Measurements from ENCODE around the gene THBS3.

The THBS3 gene

GRCh38 chr1:155196893-155197638 lies 10.6 kb downstream of the THBS3 start:
- TF ChIP-seq GATA3 (IDR thresholded peaks at IDR 0.05; ENCODE audit: low read depth, low read length) (no peak), GATA2 (IDR thresholded peaks at IDR 0.05; ENCODE audit: low read depth, low read length) (no peak)

- TF ChIP-seq GATA2 (IDR thresholded peaks at IDR 0.05; ENCODE audit: low read depth, low read length) (no peak), GATA3 (IDR thresholded peaks at IDR 0.05; ENCODE audit: low read depth, low read length) (no peak)
These were observed 11.4 kb downstream of the THBS3 start for GRCh38 chr1:155196103-155196892.

- TF ChIP-seq GATA2 (IDR thresholded peaks at IDR 0.05; ENCODE audit: low read depth, low read length), result no peak
- no peak for TF ChIP-seq GATA3 (IDR thresholded peaks at IDR 0.05; ENCODE audit: low read depth, low read length)
These were observed 12.2 kb downstream of the THBS3 start for GRCh38 chr1:155195201-155196102.

- TF ChIP-seq GATA2 (IDR thresholded peaks at IDR 0.05; ENCODE audit: low read depth, low read length) (no peak), GATA3 (IDR thresholded peaks at IDR 0.05; ENCODE audit: low read depth, low read length) (no peak)
These were observed 14.3 kb downstream of the THBS3 start for GRCh38 chr1:155193275-155193990.

GRCh38 chr1:155192346-155193274 lies 15.1 kb downstream of the THBS3 start:
- TF ChIP-seq GATA2 (IDR thresholded peaks at IDR 0.05; ENCODE audit: low read depth, low read length) (no peak), GATA3 (IDR thresholded peaks at IDR 0.05; ENCODE audit: low read depth, low read length) (no peak)

GRCh38 chr1:155191904-155192303 lies 15.8 kb downstream of the THBS3 start:
- TF ChIP-seq GATA3 (IDR thresholded peaks at IDR 0.05; ENCODE audit: low read depth, low read length), result no peak

GRCh38 chr1:155188268-155188667 lies 19.4 kb downstream of the THBS3 start:
- no peak for TF ChIP-seq GATA2 (IDR thresholded peaks at IDR 0.05; ENCODE audit: low read depth, low read length)
- TF ChIP-seq GATA3 (IDR thresholded peaks at IDR 0.05; ENCODE audit: low read depth, low read length), result no peak

- no peak for TF ChIP-seq GATA3 (IDR thresholded peaks at IDR 0.05; ENCODE audit: low read depth, low read length)
- no peak for TF ChIP-seq GATA2 (IDR thresholded peaks at IDR 0.05; ENCODE audit: low read depth, low read length)
These were observed 20.2 kb downstream of the THBS3 start for GRCh38 chr1:155187456-155187891.

- TF ChIP-seq GATA2 (IDR thresholded peaks at IDR 0.05; ENCODE audit: low read depth, low read length) (no peak), GATA3 (IDR thresholded peaks at IDR 0.05; ENCODE audit: low read depth, low read length) (no peak)
These were observed 20.8 kb downstream of the THBS3 start for GRCh38 chr1:155186794-155187455.

- no peak for TF ChIP-seq GATA2 (IDR thresholded peaks at IDR 0.05; ENCODE audit: low read depth, low read length)
- TF ChIP-seq GATA3 (IDR thresholded peaks at IDR 0.05; ENCODE audit: low read depth, low read length), result no peak
These were observed 21.5 kb downstream of the THBS3 start for GRCh38 chr1:155186067-155186793.

- TF ChIP-seq GATA2 (IDR thresholded peaks at IDR 0.05; ENCODE audit: low read depth, low read length), result no peak
- TF ChIP-seq GATA3 (IDR thresholded peaks at IDR 0.05; ENCODE audit: low read depth, low read length), result no peak
These were observed 22.0 kb downstream of the THBS3 start for GRCh38 chr1:155185783-155186066.
